GM15510 (cell line): Measurements from ENCODE around the gene RNF130.

Experiments used
- POLR2A ChIP-seq: IDR thresholded peaks from 3 replicates; pipeline ENCODE4 v1.6.1; 2011; ENCODE audit warnings: borderline replicate concordance; ENCODE audit not compliant: insufficient read length; ENCODE audit errors: extremely low read depth

The RNF130 gene

GRCh38 chr5:180067986-180068385 is 3.6 kb downstream of the RNF130 start:
- no peak for TF ChIP-seq POLR2A

- no peak for TF ChIP-seq POLR2A
Observed at GRCh38 chr5:180060192-180060591, 11.4 kb downstream of the RNF130 start.

- TF ChIP-seq POLR2A = no peak
Observed at GRCh38 chr5:180059326-180059725, 12.2 kb downstream of the RNF130 start.

GRCh38 chr5:180056153-180056552 is 15.4 kb downstream of the RNF130 start:
- TF ChIP-seq POLR2A = no peak

GRCh38 chr5:180054226-180054625 is 17.3 kb downstream of the RNF130 start:
- no peak for TF ChIP-seq POLR2A

GRCh38 chr5:180053061-180053602 is 18.4 kb downstream of the RNF130 start:
- TF ChIP-seq POLR2A = no peak

GRCh38 chr5:180052211-180052818 is 19.2 kb downstream of the RNF130 start:
- no peak for TF ChIP-seq POLR2A

- TF ChIP-seq POLR2A = no peak
Observed at GRCh38 chr5:180050121-180050940, 21.2 kb downstream of the RNF130 start.

GRCh38 chr5:180049185-180049548 is 22.4 kb downstream of the RNF130 start:
- no peak for TF ChIP-seq POLR2A

GRCh38 chr5:180047667-180048066 is 23.9 kb downstream of the RNF130 start:
- no peak for TF ChIP-seq POLR2A

GRCh38 chr5:180046656-180047055 is 24.9 kb downstream of the RNF130 start:
- TF ChIP-seq POLR2A = no peak

- TF ChIP-seq POLR2A = no peak
Observed at GRCh38 chr5:180045889-180046499, 25.6 kb downstream of the RNF130 start.

GRCh38 chr5:180043377-180043776 is 28.2 kb downstream of the RNF130 start:
- TF ChIP-seq POLR2A = no peak

GRCh38 chr5:180041301-180042274 is 30.0 kb downstream of the RNF130 start:
- no peak for TF ChIP-seq POLR2A
